HCT116 (cell line): ENCODE results near the gene PFKFB3. TPM values are rescaled to one million over a fixed set of nuclear protein-coding genes. Genes with fewer than 3 reads are reported as not detected.

Source experiments
- ATAC-seq: fragments of 200-7000 bp; cut with Tn5 transposase; 2 replicates; pipeline ENCODE4 v1.9.1; 2020; ENCODE audit warnings: mild to moderate bottlenecking, moderate library complexity
- BruUV-seq: library from RNA; stranded (reverse); fragments of 400-500 nt; replicated peaks from 2 replicates; lab custom pipeline; 2021; lab: Mats Ljungman, UMichigan
- CTCF ChIA-PET: fragments of 300-600 bp; sonication (Branson Sonifier 250); formaldehyde crosslinking; loops from one replicate; lab custom pipeline; 2021; ENCODE audit warnings: antibody characterized with exemption; lab: Charles Lee
- POLR2A ChIA-PET: fragments of 300-600, 350-600 bp; sonication (Branson Sonifier 250); formaldehyde crosslinking; loops from one replicate; lab custom pipeline; 2021; ENCODE audit warnings: antibody characterized with exemption; lab: Charles Lee
- RAD21 ChIA-PET, 2 experiments: fragments of 300-600 bp; sonication (Branson Sonifier 250); formaldehyde crosslinking; loops; one replicate each; lab custom pipeline; 2023; ENCODE audit warnings: low total read pairs in 2 of 2; ENCODE audit not compliant: uncharacterized antibody in 2 of 2, unreplicated experiment in 2 of 2, low non-redundant PET in 1 of 2; lab: Charles Lee
- DNase-seq: peaks from one replicate; pipeline ENCODE4 v3.0.0-alpha.2; 2010; ENCODE audit warnings: low read depth, low spot score
- H2AFZ ChIP-seq: fragments of 200-600 bp; shearing (Covaris generic), sonication (generic); 2 replicates; pipeline ENCODE4 v1.6.1; 2017; ENCODE audit warnings: low read depth, mixed run types, mixed read lengths, antibody characterized with exemption, low read length; ENCODE audit not compliant: poor library complexity, severe bottlenecking
- H3K27ac ChIP-seq: 2 replicates; pipeline ENCODE4 v1.5.1; 2012; ENCODE audit warnings: low read depth, low read length
- H3K27me3 ChIP-seq: fragments of 200-600 bp; sonication (generic); 2 replicates; pipeline ENCODE4 v1.6.1; 2016; ENCODE audit warnings: mixed run types, low read length, mixed read lengths; ENCODE audit not compliant: insufficient read depth
- H3K36me3 ChIP-seq, 2 experiments: fragments of 200-500 bp in 1 of 2; fragments of 200-600 bp in 1 of 2; sonication (Bioruptor generic) in 1 of 2; sonication (generic) in 1 of 2; 2 replicates each; pipeline versions ENCODE4 v1.5.1 to v1.6.1; 2014 to 2016; ENCODE audit warnings: low read length in 2 of 2, inconsistent platforms in 1 of 2, mixed read lengths in 1 of 2, mixed run types in 1 of 2; ENCODE audit not compliant: insufficient read depth in 2 of 2, control insufficient read depth in 1 of 2
- H3K4me1 ChIP-seq, 2 experiments: fragments of 200-600 bp in 1 of 2; sonication (generic) in 1 of 2; 2 replicates each; pipeline versions ENCODE4 v1.5.1 to v1.6.1; 2012 to 2017; ENCODE audit warnings: low read length in 2 of 2, inconsistent platforms in 1 of 2, mild to moderate bottlenecking in 1 of 2, mixed read lengths in 1 of 2, mixed run types in 1 of 2, moderate library complexity in 1 of 2; ENCODE audit not compliant: insufficient read depth in 2 of 2, control insufficient read depth in 1 of 2
- H3K4me2 ChIP-seq: fragments of 200-600 bp; sonication (generic); 2 replicates; pipeline ENCODE4 v1.6.1; 2017; ENCODE audit warnings: mixed run types, low read length, mixed read lengths
- H3K4me3 ChIP-seq, 2 experiments: fragments of 200-600 bp in 1 of 2; sonication (generic) in 1 of 2; replicated peaks in 1 of 2; 2 replicates each; pipeline ENCODE4 v1.5.1; 2011 to 2016; ENCODE audit warnings: low read length in 2 of 2, control low read depth in 1 of 2, low read depth in 1 of 2, mild to moderate bottlenecking in 1 of 2, mixed read lengths in 1 of 2, mixed run types in 1 of 2
- H3K79me2 ChIP-seq: fragments of 200-600 bp; sonication (generic); 2 replicates; pipeline ENCODE4 v1.6.1; 2017; ENCODE audit warnings: mild to moderate bottlenecking, mixed run types, low read length, moderate library complexity, mixed read lengths; ENCODE audit not compliant: insufficient read depth
- H3K9ac ChIP-seq: fragments of 200-600 bp; sonication (generic); 2 replicates; pipeline ENCODE4 v1.6.1; 2016; ENCODE audit warnings: low read length, mixed read lengths
- H3K9me2 ChIP-seq: fragments of 200-600 bp; sonication (generic), shearing (Covaris generic); 2 replicates; pipeline ENCODE4 v1.6.1; 2017; ENCODE audit warnings: mixed run types, mild to moderate bottlenecking, moderate library complexity; ENCODE audit not compliant: insufficient read depth
- H3K9me3 ChIP-seq, 2 experiments: fragments of 200-500 bp in 1 of 2; fragments of 200-600 bp in 1 of 2; sonication (Bioruptor generic) in 1 of 2; sonication (generic) in 1 of 2; 2 replicates each; pipeline ENCODE4 v1.6.1; 2014 to 2017; ENCODE audit warnings: low read length in 2 of 2, mixed read lengths in 2 of 2, inconsistent platforms in 1 of 2, low read depth in 1 of 2, mild to moderate bottlenecking in 1 of 2, mixed run types in 1 of 2, moderate library complexity in 1 of 2; ENCODE audit not compliant: control insufficient read depth in 1 of 2, insufficient read depth in 1 of 2
- H4K20me1 ChIP-seq: fragments of 200-600 bp; sonication (generic), shearing (Covaris generic); 2 replicates; pipeline ENCODE4 v1.6.1; 2017; ENCODE audit warnings: mixed run types, mild to moderate bottlenecking, moderate library complexity; ENCODE audit not compliant: insufficient read depth
- CBX3 ChIP-seq: IDR thresholded peaks from 2 replicates; pipeline ENCODE4 v1.6.1; 2012; ENCODE audit warnings: low read depth
- ELF1 ChIP-seq: IDR thresholded peaks from 2 replicates; pipeline ENCODE4 v1.6.1; 2012; ENCODE audit warnings: low read depth, borderline replicate concordance
- EZH2 ChIP-seq: fragments of 200-600 bp; sonication (generic); IDR thresholded peaks from 2 replicates; pipeline ENCODE4 v1.6.1; 2017; ENCODE audit warnings: antibody characterized with exemption, mixed run types
- RAD21 ChIP-seq: IDR thresholded peaks from 2 replicates; pipeline ENCODE4 v1.6.1; 2012; ENCODE audit warnings: low read depth, mild to moderate bottlenecking
- SIN3A ChIP-seq: IDR thresholded peaks from 2 replicates; pipeline ENCODE4 v1.6.1; 2012; ENCODE audit warnings: low read depth
- TCF7L2 ChIP-seq: IDR thresholded peaks from 2 replicates; pipeline ENCODE4 v1.7.0; 2011; ENCODE audit warnings: borderline replicate concordance, inconsistent platforms; ENCODE audit not compliant: insufficient read depth, insufficient read length; ENCODE audit errors: extremely low read depth
- intact Hi-C: fragments of 100-400 bp; cut with micrococcal nuclease; formaldehyde crosslinking; loops from 2 replicates; pipeline ENCODE4 v1.10.0; 2022
- total RNA-seq: library from RNA; stranded (reverse); gene quantifications from one replicate; pipeline ENCODE4 v1.2.1, GENCODE V29; 2021; ENCODE audit not compliant: unreplicated experiment
- TF ChIP-seq, protein P1 (sequence below): IDR thresholded peaks from 2 replicates; pipeline ENCODE4 v1.6.1; 2011; ENCODE audit warnings: mild to moderate bottlenecking, low read length, moderate library complexity; ENCODE audit not compliant: insufficient replicate concordance; ENCODE audit errors: extremely low read depth

PFKFB3 gene
- total RNA-seq, 1 experiment from 2014 or later, result 50.8 TPM

DNA sequence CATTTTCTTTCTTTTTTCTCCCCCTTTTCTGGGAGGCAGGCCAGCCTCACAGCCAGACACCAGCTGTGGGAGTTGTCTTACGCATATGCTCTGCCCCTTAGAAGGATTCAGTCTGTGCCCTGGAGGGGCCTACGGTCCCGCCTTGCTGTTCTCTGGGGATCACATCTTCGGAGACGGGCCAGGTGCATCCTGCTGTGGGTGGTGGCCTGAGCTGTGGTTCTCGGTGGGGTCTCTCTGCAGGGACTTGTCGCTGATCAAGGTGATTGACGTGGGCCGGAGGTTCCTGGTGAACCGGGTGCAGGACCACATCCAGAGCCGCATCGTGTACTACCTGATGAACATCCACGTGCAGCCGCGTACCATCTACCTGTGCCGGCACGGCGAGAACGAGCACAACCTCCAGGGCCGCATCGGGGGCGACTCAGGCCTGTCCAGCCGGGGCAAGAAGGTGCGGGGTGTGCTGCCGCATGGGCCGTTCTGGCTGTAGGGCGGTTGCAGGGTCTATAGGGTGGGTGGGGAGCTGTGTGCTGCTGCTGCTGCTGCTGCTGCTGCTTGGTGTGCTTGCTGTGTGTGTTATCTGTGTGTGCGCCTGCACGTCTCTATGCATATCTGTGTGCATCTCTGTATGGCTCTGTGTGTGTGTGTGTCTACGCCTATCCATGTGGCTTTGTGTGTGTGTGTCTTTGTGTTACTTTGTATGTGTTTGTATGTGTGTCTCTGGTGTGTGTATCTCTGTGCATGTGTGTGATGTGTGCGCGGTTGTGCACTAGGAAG is 17.9 kb downstream of the PFKFB3 start:
- Histone ChIP-seq H4K20me1 (no peaks in the 10 kb centered on the region), H3K36me3 (peaks cover 31 to 33% of the 10 kb centered on the region in 2 experiments; a peak in 3 of 4 replicates), H3K27ac (peak overlapping the region; percentile 62; the same call in 1 of the 2 replicates), H3K9ac (no peak overlapping the region), H3K9me3 (no peaks in the 10 kb centered on the region), H3K4me3 (no peak overlapping the region), H3K4me2 (no peak overlapping the region), H3K9me2 (no peaks in the 10 kb centered on the region), H3K27me3 (no peaks in the 10 kb centered on the region), H3K79me2 (no peaks in the 10 kb centered on the region), H3K4me1 (peaks cover 12 to 15% of the 10 kb centered on the region in 2 experiments; a peak in 3 of 4 replicates), H2AFZ (no peak overlapping the region)
- no peak for DNase-seq
- TF ChIP-seq ELF1 (no peak), RAD21 (no peak), SIN3A (no peak), CBX3 (no peak), EZH2 (no peak), TCF7L2 (no peak)
- TF ChIP-seq, protein P1, sequence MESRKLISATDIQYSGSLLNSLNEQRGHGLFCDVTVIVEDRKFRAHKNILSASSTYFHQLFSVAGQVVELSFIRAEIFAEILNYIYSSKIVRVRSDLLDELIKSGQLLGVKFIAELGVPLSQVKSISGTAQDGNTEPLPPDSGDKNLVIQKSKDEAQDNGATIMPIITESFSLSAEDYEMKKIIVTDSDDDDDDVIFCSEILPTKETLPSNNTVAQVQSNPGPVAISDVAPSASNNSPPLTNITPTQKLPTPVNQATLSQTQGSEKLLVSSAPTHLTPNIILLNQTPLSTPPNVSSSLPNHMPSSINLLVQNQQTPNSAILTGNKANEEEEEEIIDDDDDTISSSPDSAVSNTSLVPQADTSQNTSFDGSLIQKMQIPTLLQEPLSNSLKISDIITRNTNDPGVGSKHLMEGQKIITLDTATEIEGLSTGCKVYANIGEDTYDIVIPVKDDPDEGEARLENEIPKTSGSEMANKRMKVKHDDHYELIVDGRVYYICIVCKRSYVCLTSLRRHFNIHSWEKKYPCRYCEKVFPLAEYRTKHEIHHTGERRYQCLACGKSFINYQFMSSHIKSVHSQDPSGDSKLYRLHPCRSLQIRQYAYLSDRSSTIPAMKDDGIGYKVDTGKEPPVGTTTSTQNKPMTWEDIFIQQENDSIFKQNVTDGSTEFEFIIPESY, result no peak
- intact Hi-C loops, result no loop called here
- no TSS peak for BruUV-seq
- ChIA-PET RAD21 (no interaction called here), POLR2A (no interaction called here), CTCF (no interaction called here)
- no peak for ATAC-seq
